AG08396 (cell line): ENCODE measurements around the gene PXDC1.
"Not testable (repeated sequence)": the region's sequence is repeated elsewhere in the genome, so short reads cannot be mapped to it uniquely, and the experiment has no call there.

Experiments
- DNase-seq: peaks from one replicate; pipeline ENCODE4 v3.0.0; 2012; ENCODE audit warnings: low spot score, mixed read lengths

The PXDC1 gene

GRCh38 chr6:3708540-3708939, 43.0 kb downstream of the PXDC1 start:
- no peak for DNase-seq

GRCh38 chr6:3707751-3708412, 43.6 kb downstream of the PXDC1 start:
- DNase-seq, result no peak

- DNase-seq, result no peak
Observed at GRCh38 chr6:3707024-3707423, 44.5 kb downstream of the PXDC1 start.

- DNase-seq, result no peak
Observed at GRCh38 chr6:3706547-3706946, 45.0 kb downstream of the PXDC1 start.

- no peak for DNase-seq
Observed at GRCh38 chr6:3701631-3702030, 49.9 kb downstream of the PXDC1 start.

GRCh38 chr6:3699231-3699630, 52.3 kb downstream of the PXDC1 start:
- no peak for DNase-seq

- no peak for DNase-seq
Observed at GRCh38 chr6:3698021-3698420, 53.5 kb downstream of the PXDC1 start.

- DNase-seq, result peak; percentile 87
Observed at GRCh38 chr6:3697609-3698008, 53.9 kb downstream of the PXDC1 start.

GRCh38 chr6:3696525-3697088, 54.9 kb downstream of the PXDC1 start:
- no peak for DNase-seq

- DNase-seq, result no peak
Observed at GRCh38 chr6:3695065-3695817, 56.3 kb downstream of the PXDC1 start.

GRCh38 chr6:3693831-3694230, 57.7 kb downstream of the PXDC1 start:
- no peak for DNase-seq

- no peak for DNase-seq
Observed at GRCh38 chr6:3690506-3690905, 61.0 kb downstream of the PXDC1 start.

GRCh38 chr6:3687847-3688246, 63.7 kb downstream of the PXDC1 start:
- DNase-seq, result no peak

- no peak for DNase-seq
Observed at GRCh38 chr6:3683331-3683730, 68.2 kb downstream of the PXDC1 start.

GRCh38 chr6:3678946-3679345, 72.6 kb downstream of the PXDC1 start:
- DNase-seq, result no peak

- DNase-seq, result not testable (repeated sequence)
Observed at GRCh38 chr6:3677751-3678150, 73.8 kb downstream of the PXDC1 start.

- not testable (repeated sequence) for DNase-seq
Observed at GRCh38 chr6:3677351-3677750, 74.2 kb downstream of the PXDC1 start.
